Measurements from ENCODE around the gene ZC3H7A.

ZC3H7A gene

GRCh38 chr16:11806721-11807120, 9.7 kb upstream of the ZC3H7A start:
- no peak for DNase-seq
- no peak overlapping the region for H3K9ac ChIP-seq (ENCODE audit: low read length)
- H3K79me2 ChIP-seq (ENCODE audit: low read length): no peaks in the 10 kb centered on the region
- H3K9me3 ChIP-seq (replicated peaks; ENCODE audit: insufficient read depth, low read length): no peaks in the 10 kb centered on the region
- H3K4me1 ChIP-seq (ENCODE audit: low read length): no peaks in the 10 kb centered on the region
- H3K27me3 ChIP-seq (replicated peaks; ENCODE audit: insufficient read depth, low read length): no peaks in the 10 kb centered on the region
- peaks cover 11% of the 10 kb centered on the region for H3F3A ChIP-seq (ENCODE audit: insufficient read depth, low read length)
- H4K20me1 ChIP-seq (ENCODE audit: insufficient read depth, low read length): no peaks in the 10 kb centered on the region
- no peak overlapping the region for H3K4me3 ChIP-seq (ENCODE audit: low read length)
- TF ChIP-seq EZH2 (optimal IDR thresholded peaks at IDR 0.05; ENCODE audit: low read depth, low read length): no peak
- no peak for TF ChIP-seq EZH2phosphoT487 (IDR thresholded peaks at IDR 0.05; ENCODE audit: low read length)
- no peak for TF ChIP-seq CTCF (IDR thresholded peaks at IDR 0.05; ENCODE audit: low read length)
- no peaks in the 10 kb centered on the region for H3K9me2 ChIP-seq (replicated peaks; ENCODE audit: insufficient read depth, low read length)
- H3K36me3 ChIP-seq (replicated peaks; ENCODE audit: insufficient read depth, low read length): no peaks in the 10 kb centered on the region
- H3K27ac ChIP-seq (ENCODE audit: low read length): no peak overlapping the region
- H3K4me2 ChIP-seq (ENCODE audit: low read depth, low read length): no peak overlapping the region
- no peak overlapping the region for H2AFZ ChIP-seq (ENCODE audit: low read length)

GRCh38 chr16:11805556-11805955, 8.5 kb upstream of the ZC3H7A start:
- H3K9me2 ChIP-seq (replicated peaks; ENCODE audit: insufficient read depth, low read length): no peaks in the 10 kb centered on the region
- H3K79me2 ChIP-seq (ENCODE audit: low read length): no peaks in the 10 kb centered on the region
- DNase-seq: no peak
- H3K36me3 ChIP-seq (replicated peaks; ENCODE audit: insufficient read depth, low read length): no peaks in the 10 kb centered on the region
- no peak overlapping the region for H3K9ac ChIP-seq (ENCODE audit: low read length)
- no peak overlapping the region for H3K27ac ChIP-seq (ENCODE audit: low read length)
- H3F3A ChIP-seq (ENCODE audit: insufficient read depth, low read length): peaks cover 11% of the 10 kb centered on the region
- TF ChIP-seq EZH2phosphoT487 (IDR thresholded peaks at IDR 0.05; ENCODE audit: low read length): no peak
- no peak for TF ChIP-seq CTCF (IDR thresholded peaks at IDR 0.05; ENCODE audit: low read length)
- no peak for TF ChIP-seq EZH2 (optimal IDR thresholded peaks at IDR 0.05; ENCODE audit: low read depth, low read length)
- H3K4me3 ChIP-seq (ENCODE audit: low read length): no peak overlapping the region
- no peaks in the 10 kb centered on the region for H3K4me1 ChIP-seq (ENCODE audit: low read length)
- no peak overlapping the region for H2AFZ ChIP-seq (ENCODE audit: low read length)
- H3K9me3 ChIP-seq (replicated peaks; ENCODE audit: insufficient read depth, low read length): no peaks in the 10 kb centered on the region
- no peaks in the 10 kb centered on the region for H3K27me3 ChIP-seq (replicated peaks; ENCODE audit: insufficient read depth, low read length)
- H4K20me1 ChIP-seq (ENCODE audit: insufficient read depth, low read length): no peaks in the 10 kb centered on the region
- H3K4me2 ChIP-seq (ENCODE audit: low read depth, low read length): no peak overlapping the region

GRCh38 chr16:11801481-11802021, 4.5 kb upstream of the ZC3H7A start:
- TF ChIP-seq EZH2phosphoT487 (IDR thresholded peaks at IDR 0.05; ENCODE audit: low read length) (no peak), CTCF (IDR thresholded peaks at IDR 0.05; ENCODE audit: low read length) (no peak), EZH2 (optimal IDR thresholded peaks at IDR 0.05; ENCODE audit: low read depth, low read length) (no peak)
- no peak for DNase-seq
- Histone ChIP-seq H3K79me2 (ENCODE audit: low read length) (peaks cover 30% of the 10 kb centered on the region), H3K9ac (ENCODE audit: low read length) (no peak overlapping the region), H2AFZ (ENCODE audit: low read length) (no peak overlapping the region), H3K27ac (ENCODE audit: low read length) (no peak overlapping the region), H3K9me3 (replicated peaks; ENCODE audit: insufficient read depth, low read length) (no peaks in the 10 kb centered on the region), H3K36me3 (replicated peaks; ENCODE audit: insufficient read depth, low read length) (no peaks in the 10 kb centered on the region), H3K27me3 (replicated peaks; ENCODE audit: insufficient read depth, low read length) (no peaks in the 10 kb centered on the region), H3K4me3 (ENCODE audit: low read length) (no peak overlapping the region), H4K20me1 (ENCODE audit: insufficient read depth, low read length) (no peaks in the 10 kb centered on the region), H3K4me1 (ENCODE audit: low read length) (peaks cover 9% of the 10 kb centered on the region), H3F3A (ENCODE audit: insufficient read depth, low read length) (peaks cover 11% of the 10 kb centered on the region), H3K4me2 (ENCODE audit: low read depth, low read length) (no peak overlapping the region), H3K9me2 (replicated peaks; ENCODE audit: insufficient read depth, low read length) (no peaks in the 10 kb centered on the region)
